ENCODE results near the gene CHRNA9.

DNA sequence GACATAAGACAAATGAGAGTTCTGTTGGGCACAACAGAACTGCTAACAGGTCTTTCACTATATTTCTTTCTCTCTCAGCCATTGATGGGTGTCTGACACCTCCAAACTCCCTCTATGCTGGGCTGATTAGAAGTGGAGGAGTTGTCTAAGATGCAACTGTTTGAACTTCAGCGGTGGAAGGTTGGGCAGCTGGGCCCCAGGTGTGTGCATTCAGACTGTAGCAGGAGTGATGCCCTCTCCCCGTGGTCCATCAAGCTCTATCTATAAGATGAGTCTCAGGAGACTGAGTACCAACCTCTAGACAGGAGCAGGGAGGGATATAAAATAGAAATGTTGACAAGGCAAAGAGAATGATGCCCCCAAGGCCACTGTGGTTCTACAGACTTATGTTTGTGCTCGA lies 28.2 kb upstream of the CHRNA9 start:
- TF ChIP-seq, protein P1, sequence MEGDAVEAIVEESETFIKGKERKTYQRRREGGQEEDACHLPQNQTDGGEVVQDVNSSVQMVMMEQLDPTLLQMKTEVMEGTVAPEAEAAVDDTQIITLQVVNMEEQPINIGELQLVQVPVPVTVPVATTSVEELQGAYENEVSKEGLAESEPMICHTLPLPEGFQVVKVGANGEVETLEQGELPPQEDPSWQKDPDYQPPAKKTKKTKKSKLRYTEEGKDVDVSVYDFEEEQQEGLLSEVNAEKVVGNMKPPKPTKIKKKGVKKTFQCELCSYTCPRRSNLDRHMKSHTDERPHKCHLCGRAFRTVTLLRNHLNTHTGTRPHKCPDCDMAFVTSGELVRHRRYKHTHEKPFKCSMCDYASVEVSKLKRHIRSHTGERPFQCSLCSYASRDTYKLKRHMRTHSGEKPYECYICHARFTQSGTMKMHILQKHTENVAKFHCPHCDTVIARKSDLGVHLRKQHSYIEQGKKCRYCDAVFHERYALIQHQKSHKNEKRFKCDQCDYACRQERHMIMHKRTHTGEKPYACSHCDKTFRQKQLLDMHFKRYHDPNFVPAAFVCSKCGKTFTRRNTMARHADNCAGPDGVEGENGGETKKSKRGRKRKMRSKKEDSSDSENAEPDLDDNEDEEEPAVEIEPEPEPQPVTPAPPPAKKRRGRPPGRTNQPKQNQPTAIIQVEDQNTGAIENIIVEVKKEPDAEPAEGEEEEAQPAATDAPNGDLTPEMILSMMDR (IDR thresholded peaks at IDR 0.05; ENCODE audit: low read length): no peak
- no peak for TF ChIP-seq EZH2phosphoT487 (IDR thresholded peaks at IDR 0.05; ENCODE audit: low read length)

Data from MM.1S (cell line).